ENCODE measurements around the gene ACACB. TPM values are rescaled to one million over a fixed set of nuclear protein-coding genes. Genes with fewer than 3 reads are reported as not detected.

The ACACB gene
- total and polyA plus RNA-seq, 8 donors = 23.4 to 58.9 (median 31.6) TPM

DNA sequence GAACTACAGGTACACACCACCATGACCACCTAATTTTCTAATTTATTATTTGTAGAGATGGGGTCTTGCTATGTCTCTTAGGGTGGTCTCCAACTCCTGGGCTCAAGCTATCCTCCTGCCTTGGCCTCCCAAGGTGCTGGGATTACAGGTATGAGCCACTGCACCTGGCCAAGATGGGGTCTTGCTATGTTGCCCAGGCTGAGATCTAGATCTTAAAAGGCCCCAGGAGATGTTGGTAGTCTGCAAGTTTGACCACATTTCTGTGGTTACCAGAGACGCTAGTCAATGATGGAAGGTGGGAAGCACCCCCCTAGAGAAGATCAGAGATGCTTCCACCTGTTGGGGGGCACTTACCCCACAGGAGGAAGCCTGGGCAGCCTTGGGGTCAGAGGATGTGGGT lies 158.0 kb downstream of the ACACB start:
- Histone ChIP-seq H3K36me3 (no peaks in the 10 kb centered on the region), H3K27me3 (no peaks in the 10 kb centered on the region), H3K27ac (no peak overlapping the region), H3K4me3 (no peak overlapping the region), H3K4me1 (no peaks in the 10 kb centered on the region), H3K9me3 (no peaks in the 10 kb centered on the region)
- WGBS, 2 donors = 86 to 88% methylated on average over 1 of the region's 1 CpG
- FAIRE-seq = no peak
- no peak for DNase-seq
- ATAC-seq = no peak
- intact Hi-C loops (cut with DNase I) = no loop called here
- TF ChIP-seq, protein P1, sequence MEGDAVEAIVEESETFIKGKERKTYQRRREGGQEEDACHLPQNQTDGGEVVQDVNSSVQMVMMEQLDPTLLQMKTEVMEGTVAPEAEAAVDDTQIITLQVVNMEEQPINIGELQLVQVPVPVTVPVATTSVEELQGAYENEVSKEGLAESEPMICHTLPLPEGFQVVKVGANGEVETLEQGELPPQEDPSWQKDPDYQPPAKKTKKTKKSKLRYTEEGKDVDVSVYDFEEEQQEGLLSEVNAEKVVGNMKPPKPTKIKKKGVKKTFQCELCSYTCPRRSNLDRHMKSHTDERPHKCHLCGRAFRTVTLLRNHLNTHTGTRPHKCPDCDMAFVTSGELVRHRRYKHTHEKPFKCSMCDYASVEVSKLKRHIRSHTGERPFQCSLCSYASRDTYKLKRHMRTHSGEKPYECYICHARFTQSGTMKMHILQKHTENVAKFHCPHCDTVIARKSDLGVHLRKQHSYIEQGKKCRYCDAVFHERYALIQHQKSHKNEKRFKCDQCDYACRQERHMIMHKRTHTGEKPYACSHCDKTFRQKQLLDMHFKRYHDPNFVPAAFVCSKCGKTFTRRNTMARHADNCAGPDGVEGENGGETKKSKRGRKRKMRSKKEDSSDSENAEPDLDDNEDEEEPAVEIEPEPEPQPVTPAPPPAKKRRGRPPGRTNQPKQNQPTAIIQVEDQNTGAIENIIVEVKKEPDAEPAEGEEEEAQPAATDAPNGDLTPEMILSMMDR (IDR thresholded peaks at IDR 0.05) = no peak

DNA sequence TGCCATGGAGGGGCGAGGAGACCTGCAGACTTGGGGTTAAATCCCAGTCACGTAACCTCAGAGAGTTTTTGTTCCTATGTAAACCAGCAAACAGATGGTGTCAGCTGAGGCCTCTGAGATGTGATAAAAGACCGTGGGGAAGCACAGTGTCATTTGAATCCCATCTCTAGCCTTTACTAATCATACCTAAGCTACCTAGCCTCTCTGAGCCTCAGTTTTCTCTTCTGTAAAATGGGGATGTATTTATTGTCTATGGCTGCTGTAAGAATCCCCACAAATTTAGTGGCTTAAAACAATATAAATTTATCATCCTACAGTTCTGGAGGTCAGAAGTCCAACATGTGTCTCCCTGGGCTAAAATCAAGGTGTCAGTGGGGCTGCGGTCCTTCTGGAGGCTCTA lies 158.8 kb downstream of the ACACB start:
- no peak overlapping the region for H3K4me3 ChIP-seq
- H3K36me3 ChIP-seq = no peaks in the 10 kb centered on the region
- H3K27ac ChIP-seq = no peak overlapping the region
- WGBS, 2 donors = 71 to 75% methylated on average over 4 of the region's 4 CpGs
- TF ChIP-seq, protein P1 (IDR thresholded peaks at IDR 0.05) = no peak
- intact Hi-C loops (cut with DNase I) = no loop called here
- DNase-seq (no peak), FAIRE-seq (no peak), ATAC-seq (no peak)
- H3K4me1 ChIP-seq = no peaks in the 10 kb centered on the region
- H3K27me3 ChIP-seq = no peaks in the 10 kb centered on the region
- H3K9me3 ChIP-seq = no peaks in the 10 kb centered on the region

DNA sequence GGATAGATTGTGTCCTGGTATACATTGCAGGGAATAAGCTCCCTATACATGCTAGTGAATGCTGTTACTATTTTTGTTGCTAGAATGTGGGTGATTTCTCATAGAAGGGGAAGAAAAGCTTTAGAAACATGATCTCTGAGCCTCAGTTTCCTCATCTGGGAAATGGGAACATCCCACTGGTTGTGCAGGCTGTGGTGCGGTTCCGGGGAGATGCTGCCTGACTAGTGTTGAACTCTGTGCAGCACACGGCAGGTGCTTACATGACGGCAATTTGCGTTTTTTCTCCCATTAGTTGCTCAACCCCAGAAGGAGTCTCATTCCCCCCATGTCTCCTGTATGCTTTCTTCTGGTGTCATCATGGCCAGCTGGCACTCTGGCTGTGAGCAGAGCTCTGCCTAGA lies 159.8 kb downstream of the ACACB start:
- intact Hi-C loops (cut with DNase I) = no loop called here
- WGBS, 2 donors = 90 to 91% methylated on average over 5 of the region's 5 CpGs

DNA sequence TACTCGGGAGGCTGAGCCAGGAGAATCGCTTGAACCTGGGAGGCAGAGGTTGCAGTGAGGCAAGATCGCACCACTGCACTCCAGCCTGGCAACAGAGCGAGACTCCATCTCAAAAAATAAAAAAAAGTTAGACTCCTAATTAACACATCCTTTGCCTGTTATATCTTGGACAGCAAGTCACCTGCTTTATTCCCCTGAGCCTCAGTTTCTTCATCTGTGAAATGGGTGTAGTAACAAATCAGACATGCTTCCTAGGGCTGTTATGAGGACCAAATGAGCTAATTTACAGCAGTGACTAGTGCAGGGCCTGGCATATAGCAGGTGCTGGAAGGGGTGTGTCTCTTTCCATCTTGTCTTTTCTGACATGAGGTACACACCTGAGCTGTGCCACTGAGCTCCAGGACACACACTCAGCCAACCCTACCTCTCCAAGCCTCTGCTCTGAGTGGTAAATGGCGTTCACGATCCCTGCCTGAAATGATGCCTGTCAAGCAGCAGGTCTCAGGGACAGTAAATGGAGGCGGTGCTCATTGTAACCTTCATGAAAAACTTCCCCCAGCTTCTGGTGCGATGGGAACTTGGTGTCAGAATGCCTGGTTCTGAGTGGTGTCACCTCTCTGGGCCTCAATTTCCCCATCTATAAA lies 161.0 kb downstream of the ACACB start:
- H3K27me3 ChIP-seq = no peaks in the 10 kb centered on the region
- TF ChIP-seq, protein P1 (IDR thresholded peaks at IDR 0.05) = no peak
- WGBS, 2 donors = 84 to 91% methylated on average over 8 of the region's 8 CpGs
- intact Hi-C loops (cut with DNase I) = no loop called here
- DNase-seq (no peak), ATAC-seq (no peak), FAIRE-seq (no peak)
- H3K27ac ChIP-seq = no peak overlapping the region
- no peaks in the 10 kb centered on the region for H3K36me3 ChIP-seq
- no peaks in the 10 kb centered on the region for H3K4me1 ChIP-seq
- H3K4me3 ChIP-seq = no peak overlapping the region
- H3K9me3 ChIP-seq = no peaks in the 10 kb centered on the region

More for the DNA sequence above, 159.8 kb downstream of the ACACB start:
- H3K27ac ChIP-seq = no peak overlapping the region
- H3K27me3 ChIP-seq = no peaks in the 10 kb centered on the region
- no peak overlapping the region for H3K4me3 ChIP-seq
- no peaks in the 10 kb centered on the region for H3K9me3 ChIP-seq
- DNase-seq (no peak), ATAC-seq (no peak), FAIRE-seq (no peak)
- H3K4me1 ChIP-seq = no peaks in the 10 kb centered on the region
- TF ChIP-seq, protein P1 (IDR thresholded peaks at IDR 0.05) = no peak
- H3K36me3 ChIP-seq = no peaks in the 10 kb centered on the region

DNA sequence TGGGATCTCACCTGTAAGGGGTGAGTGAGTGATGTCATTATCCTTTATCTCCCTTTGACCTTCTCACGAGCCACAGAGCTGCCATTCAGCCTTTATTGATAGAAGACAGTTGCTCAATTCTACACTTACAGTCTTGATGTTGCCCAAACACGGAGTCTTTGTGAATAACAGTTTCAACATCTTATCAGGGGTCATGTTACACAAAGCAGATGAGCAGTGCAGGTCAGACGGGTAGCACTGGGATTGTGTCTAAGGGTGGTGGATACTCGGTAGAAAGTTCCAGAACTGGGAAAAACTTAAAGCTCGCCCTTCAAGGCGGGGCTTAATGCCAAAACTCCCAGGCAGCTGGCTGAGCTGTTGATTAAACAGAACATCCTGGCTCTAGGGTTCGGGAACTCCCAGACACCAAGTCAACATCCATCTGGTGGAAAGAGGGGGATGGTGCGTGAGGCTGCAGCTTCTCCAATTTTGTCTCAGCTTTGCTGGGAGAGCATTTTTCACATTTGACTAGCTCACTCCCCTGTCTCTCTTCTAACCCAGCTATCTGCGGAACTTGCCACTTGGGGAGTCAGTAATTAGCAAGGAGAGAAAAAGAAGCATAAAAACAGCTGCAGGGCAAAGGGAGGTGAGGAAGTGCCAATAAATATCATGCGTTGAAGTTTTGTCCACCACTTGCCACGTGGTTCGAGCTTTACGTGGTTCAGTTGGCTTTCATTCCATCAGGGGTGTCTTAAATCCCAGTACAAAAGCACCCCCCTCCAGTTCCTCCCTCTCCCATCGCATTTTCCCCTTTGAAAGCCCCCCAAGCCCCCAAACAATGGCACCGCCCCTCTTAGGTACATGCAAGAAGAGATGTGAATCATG lies 161.7 kb downstream of the ACACB start:
- Histone ChIP-seq H3K36me3 (no peaks in the 10 kb centered on the region), H3K4me1 (no peaks in the 10 kb centered on the region), H3K27me3 (no peaks in the 10 kb centered on the region), H3K9me3 (no peaks in the 10 kb centered on the region), H3K4me3 (no peak overlapping the region), H3K27ac (no peak overlapping the region)
- TF ChIP-seq, protein P1 (IDR thresholded peaks at IDR 0.05) = no peak
- ATAC-seq = peak in 3 of 4 donors; percentile 43 to 65 (median 53)
- FAIRE-seq = no peak
- no peak for DNase-seq
- WGBS, 2 donors = 38 to 42% methylated on average over 15 of the region's 15 CpGs
- intact Hi-C loops (cut with DNase I) = no loop called here

Data from pancreas (tissue), 10 donors.